Measurements from ENCODE around the gene LAMP5. TPM values are rescaled to one million over a fixed set of nuclear protein-coding genes. Genes with fewer than 3 reads are reported as not detected.

Gene LAMP5
- polyA plus RNA-seq, 1 donor: 7.8 TPM

- no peak for DNase-seq
Measured at GRCh38 chr20:9499126-9499899, 15.1 kb upstream of the LAMP5 start.

DNA sequence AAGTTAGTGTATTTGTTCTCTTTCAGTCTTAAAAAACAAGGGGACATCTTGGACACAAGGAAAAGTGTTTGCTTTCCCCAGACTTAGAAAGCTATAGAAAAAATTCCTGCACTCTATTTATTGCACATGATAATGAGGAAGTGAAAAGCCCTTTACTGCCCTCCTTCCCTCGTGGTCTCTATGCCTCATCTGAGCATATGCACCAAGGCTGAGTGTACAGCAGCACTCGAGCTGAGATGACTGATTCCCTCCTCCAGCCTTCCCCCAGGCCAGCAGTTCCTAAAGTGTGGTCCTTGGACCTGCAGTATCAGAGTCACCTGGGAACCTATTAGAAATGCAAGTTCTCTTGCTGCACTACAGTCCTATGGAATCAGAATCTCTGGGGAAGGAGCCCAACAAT is 14.3 kb upstream of the LAMP5 start:
- no peak for DNase-seq

DNA sequence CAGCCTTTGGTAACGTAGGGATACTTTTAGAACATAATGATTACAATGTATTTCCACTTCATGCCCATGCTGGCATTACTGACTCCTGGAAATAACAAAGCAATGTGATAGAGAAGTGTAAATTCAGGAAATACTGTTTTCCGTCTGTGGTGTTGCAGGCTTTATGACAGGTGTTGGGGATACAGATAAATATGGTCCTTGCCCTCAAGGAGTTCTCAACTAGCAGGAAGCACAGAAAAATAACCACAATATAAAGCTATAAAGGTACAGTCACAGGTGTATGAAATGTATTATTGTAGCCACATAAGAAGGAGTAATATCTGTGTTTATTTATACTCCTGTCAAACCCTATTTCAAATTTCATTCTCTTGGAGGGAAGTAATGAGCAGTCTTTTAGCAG is 12.9 kb upstream of the LAMP5 start:
- no peak for DNase-seq

DNA sequence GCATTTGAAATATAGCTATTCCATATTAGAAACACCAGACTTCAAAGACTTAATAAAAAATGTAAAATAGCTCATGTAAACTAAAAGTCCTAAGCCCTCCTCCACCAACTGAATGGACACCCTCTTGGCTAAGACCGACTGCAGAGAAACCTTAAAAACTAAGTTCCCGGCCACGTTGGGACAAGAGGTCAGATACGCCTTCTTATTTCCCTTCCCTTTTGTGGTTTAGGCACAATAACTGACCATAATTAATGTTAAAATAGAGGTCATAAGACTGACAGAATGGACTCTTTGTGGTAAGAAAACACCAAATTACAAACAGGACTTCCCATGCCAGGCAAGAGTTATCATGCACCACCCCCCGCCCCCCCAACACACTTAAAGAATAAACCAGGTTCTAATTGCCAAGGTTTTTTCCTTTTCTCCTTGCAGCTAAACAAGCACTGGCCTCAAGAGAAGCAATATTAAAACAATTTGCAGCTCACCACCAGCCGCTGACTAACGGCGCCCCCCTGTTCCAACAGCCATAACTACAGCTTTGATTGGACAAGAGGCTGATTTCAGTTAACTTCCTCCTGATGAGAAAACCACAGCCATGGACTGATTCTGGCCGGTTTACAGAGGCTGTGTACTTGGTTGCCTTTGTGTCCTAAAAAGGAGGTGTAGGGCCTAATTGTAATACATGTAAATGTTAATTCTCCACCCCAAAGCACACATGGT is 10.7 kb upstream of the LAMP5 start:
- no peak for DNase-seq

- no peak for DNase-seq
Measured at GRCh38 chr20:9506280-9506821, 8.0 kb upstream of the LAMP5 start.

GRCh38 chr20:9506964-9507369 is 7.4 kb upstream of the LAMP5 start:
- DNase-seq: no peak

- DNase-seq: no peak
Measured at GRCh38 chr20:9507544-9508239, 6.7 kb upstream of the LAMP5 start.

DNA sequence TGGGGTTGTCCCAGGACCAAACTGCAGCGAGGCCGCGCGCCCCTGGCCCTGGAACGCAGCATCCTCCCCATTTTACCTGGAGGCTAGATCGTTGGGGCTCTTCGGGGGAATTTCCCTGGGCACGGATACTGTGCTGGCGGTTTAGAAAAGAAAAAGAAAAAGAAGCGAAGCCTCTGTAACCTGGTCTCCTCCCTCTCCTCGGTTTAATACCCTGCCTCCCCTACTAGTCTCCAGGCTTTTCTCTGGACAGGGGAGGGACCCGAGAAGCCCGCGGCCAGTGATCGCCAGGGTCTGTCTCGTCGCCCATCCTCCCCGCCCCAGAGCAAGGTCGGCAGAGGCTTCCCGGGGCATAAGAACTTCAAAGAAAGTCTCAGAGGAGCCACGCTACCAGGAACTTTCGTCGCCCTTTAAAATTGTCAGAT is 6.1 kb upstream of the LAMP5 start:
- DNase-seq: no peak

GRCh38 chr20:9508696-9509178 is 5.7 kb upstream of the LAMP5 start:
- DNase-seq: no peak

DNA sequence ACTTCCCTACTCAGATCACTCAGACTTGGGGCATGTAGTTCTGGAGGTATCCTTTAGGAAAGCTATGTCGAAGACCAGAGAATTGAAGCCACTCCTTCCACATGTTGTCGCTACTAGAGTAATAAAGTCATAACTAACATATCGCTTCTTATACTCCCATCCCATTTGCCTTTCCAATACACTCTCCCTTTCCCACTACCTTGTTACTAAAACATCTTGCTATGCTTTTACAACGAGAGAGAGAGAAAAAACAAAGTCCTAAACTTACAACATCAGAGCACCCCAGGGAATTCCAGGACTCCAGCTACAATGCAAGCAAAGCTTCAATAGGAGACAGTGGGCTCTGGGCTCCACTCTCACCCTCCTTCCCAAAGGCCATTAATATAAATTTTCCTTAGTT is 5.1 kb upstream of the LAMP5 start:
- DNase-seq: no peak

DNA sequence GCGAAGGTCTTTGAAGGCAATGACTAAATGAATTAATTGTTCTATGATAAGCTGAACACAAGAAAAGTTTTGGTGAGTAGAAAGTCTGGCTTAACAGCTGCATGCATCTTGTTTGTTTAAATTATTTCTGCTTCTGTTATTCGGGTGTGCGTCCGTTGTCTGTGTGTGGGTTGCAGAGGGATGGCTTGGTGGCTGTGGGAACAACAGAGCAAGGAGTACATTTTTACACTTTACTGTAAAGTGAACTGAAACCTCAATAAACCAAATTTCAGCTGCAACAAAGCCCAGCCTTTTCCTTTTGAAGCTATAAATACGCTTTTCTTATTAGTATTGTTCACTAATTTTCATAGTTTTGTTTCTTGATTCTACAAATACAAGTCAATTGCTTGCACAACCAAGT is 3.5 kb upstream of the LAMP5 start:
- no peak for DNase-seq

DNA sequence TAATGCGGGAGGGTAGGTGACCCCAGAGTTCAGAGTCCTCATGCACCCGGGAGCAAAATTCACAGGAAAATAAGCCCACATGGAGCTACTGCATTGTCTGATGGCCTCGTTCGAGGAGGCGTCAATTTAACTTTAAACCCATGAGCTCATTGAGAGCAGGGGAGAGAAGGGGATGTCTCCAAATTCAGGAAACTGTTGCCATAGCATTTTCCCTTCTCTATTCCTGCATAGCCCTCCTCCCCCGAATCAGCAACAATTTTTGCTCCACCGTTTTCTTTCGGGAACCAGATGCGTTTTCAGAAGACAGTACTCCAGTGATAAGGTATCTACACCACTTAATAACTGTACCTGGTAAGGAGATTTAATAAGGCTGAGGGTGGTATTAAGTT is 324 bp upstream of the LAMP5 start:
- no peak for DNase-seq

DNA sequence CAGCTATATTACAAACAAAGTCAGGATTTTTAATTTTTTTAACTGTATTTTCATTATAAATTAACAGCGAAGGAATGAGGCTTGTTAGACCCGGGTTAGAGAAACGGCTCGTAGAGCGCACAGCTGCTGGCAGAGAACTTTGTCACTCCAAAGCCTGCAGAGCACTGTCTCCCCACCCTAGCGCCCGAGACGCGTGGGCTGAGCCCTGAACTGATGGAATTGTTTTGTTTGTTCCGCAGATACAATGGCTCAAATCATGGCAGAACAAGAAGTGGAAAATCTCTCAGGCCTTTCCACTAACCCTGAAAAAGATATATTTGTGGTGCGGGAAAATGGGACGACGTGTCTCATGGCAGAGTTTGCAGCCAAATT is 810 bp downstream of the LAMP5 start:
- no peak for DNase-seq

GRCh38 chr20:9515741-9516233 is 1.4 kb downstream of the LAMP5 start:
- no peak for DNase-seq

GRCh38 chr20:9516234-9516871 is 2.0 kb downstream of the LAMP5 start:
- no peak for DNase-seq

DNA sequence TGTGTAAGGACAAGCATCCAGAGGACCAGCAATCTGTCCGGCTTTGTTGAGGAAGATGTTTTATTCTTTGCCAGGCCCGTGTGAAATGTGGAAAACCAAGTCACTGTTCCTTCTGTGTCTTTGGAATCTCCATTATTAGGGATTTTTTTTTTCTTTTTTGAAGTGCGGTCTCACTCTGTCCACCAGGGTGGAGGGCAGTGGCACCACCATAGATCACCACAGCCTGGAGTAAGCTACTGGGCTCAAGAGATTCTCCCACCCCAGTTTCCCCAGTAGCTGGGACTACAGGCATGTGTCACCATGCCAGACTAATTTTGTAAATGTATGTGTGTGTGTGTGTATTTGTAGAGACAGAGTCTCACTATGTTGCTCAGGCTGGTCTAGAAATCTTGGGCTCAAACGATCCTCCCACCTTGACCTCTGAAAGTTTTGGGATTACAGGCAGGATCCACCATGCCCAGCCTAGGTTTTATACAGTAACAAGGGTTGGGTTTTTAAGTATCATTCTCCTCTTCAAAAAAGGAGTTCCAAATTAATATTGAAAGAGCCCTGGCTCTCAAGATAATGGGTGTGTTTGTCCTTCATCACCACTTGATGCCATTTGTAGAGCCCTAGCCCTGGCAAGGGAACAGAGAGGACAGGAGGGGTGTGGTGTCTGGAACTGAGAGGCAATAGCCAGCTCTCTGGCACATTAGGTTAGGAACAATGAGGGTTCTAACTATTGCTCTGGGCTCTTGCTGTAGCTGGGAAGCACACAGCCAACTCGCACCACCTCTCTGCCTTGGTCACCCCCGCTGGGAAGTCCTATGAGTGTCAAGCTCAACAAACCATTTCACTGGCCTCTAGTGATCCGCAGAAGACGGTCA is 3.1 kb downstream of the LAMP5 start:
- no peak for DNase-seq

DNA sequence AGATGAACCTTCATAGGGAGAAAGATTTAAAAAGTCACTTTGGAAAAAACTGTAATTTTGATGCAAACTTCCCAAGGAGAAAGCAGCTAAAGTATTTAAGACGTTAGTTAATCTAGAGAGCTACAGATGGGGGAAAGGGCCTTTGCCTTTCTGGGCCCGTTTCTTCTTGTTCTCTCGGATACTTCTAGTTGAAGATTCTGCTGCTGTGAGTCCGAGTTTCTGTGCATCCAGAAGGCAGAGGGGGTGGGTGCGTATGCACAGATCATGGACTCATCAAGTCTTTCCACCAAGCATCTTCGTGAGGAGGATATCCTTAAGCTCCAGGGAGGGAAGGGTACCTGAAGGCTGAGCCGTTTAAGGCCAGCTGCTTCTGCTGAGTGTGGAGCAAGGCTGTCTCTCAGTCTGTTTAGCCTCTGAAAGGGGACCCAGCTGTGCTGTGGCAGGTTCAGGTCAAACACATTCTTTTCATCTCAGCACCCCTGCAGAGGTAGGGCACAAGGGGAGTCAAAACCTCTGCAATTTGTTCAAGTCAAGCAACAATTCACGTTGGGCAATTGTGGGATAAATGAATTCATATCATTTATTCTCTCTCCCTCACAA is 4.3 kb downstream of the LAMP5 start:
- no peak for DNase-seq

GRCh38 chr20:9520086-9520485 is 5.7 kb downstream of the LAMP5 start:
- DNase-seq: no peak

- no peak for DNase-seq
Measured at GRCh38 chr20:9523636-9524035, 9.2 kb downstream of the LAMP5 start.

DNA sequence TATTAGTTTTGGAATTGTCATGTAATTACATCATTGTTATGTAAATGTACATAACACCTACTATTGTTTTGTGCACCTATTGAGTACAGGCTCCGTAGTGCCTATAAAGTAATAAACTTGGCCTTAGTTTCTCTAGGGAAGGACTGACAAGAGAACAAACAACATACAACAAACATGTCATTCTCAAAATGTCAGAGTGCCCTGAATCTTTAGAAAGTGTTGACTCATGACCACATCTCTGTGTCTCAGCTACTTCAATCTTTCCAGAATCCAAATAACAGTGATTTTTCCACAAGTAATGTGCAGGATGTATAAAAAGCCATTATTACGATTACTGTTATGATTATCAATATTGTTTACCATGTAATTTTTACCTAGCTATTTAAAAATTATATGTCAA is 17.2 kb downstream of the LAMP5 start:
- no peak for DNase-seq

Measured in left kidney (tissue), 2 donors.